ENCODE results near the gene ZBTB20.

DNA sequence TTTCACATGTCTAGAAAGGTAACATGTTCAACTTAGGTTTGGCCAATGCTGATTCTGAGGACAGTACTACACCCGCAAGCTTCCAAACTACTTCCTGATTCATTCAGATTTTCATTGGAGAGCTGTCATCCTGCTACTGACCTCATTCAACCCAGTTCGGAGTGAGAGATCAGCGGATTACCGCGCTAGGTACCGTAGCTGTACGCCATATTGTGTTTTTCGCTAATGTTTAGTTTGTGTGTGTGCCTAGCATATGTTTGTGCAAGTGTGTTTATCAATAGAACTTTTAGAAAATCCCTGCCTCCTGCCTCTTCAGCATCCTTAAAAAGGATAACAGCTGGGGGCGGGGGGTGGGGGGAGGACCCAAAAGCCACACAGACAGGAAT, 1.1 kb downstream of the ZBTB20 start:
- TF ChIP-seq, protein P1, sequence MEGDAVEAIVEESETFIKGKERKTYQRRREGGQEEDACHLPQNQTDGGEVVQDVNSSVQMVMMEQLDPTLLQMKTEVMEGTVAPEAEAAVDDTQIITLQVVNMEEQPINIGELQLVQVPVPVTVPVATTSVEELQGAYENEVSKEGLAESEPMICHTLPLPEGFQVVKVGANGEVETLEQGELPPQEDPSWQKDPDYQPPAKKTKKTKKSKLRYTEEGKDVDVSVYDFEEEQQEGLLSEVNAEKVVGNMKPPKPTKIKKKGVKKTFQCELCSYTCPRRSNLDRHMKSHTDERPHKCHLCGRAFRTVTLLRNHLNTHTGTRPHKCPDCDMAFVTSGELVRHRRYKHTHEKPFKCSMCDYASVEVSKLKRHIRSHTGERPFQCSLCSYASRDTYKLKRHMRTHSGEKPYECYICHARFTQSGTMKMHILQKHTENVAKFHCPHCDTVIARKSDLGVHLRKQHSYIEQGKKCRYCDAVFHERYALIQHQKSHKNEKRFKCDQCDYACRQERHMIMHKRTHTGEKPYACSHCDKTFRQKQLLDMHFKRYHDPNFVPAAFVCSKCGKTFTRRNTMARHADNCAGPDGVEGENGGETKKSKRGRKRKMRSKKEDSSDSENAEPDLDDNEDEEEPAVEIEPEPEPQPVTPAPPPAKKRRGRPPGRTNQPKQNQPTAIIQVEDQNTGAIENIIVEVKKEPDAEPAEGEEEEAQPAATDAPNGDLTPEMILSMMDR (IDR thresholded peaks at IDR 0.05): no peak
- TF ChIP-seq POLR2A (IDR thresholded peaks at IDR 0.05): peak in 1 of 2 donors; percentile 69

All from thyroid gland (tissue), 4 donors.